ENCODE measurements around the gene PLSCR1. TPM values are rescaled to one million over a fixed set of nuclear protein-coding genes. Genes with fewer than 3 reads are reported as not detected.

Gene PLSCR1
- total RNA-seq, 3 donors from 2014 or later (not counting 1 experiment from before 2014, with no cell fraction given) = 24.2 to 38.2 (median 35.2) TPM

DNA sequence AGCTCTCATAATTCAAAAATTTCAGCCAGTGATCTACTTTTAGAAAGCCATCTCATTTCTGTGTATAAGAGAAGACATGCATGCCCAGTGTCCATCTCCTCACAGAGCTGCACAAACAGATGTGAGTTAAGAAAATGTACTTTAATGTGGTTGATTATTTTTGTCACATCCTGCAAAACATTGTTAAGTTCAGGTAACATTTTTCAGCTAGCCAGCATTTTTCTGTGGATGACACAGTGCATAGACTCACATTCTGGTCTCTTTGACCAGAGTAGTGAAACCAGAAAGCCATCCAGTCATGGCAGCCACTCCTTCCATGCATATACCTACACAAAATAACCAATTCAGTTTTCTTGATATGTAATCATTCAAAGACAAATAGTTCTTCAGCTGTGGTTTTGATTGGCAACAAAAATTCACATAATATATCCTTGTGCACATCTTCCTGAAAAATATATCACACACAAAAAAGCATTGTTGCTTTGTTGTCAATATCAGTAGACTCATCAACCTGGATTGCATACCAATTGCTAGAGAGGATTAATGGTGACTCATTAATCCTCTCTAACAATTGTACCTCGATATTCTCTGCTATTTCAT lies 2.1 kb upstream of the PLSCR1 start:
- TF ChIP-seq, protein P1, sequence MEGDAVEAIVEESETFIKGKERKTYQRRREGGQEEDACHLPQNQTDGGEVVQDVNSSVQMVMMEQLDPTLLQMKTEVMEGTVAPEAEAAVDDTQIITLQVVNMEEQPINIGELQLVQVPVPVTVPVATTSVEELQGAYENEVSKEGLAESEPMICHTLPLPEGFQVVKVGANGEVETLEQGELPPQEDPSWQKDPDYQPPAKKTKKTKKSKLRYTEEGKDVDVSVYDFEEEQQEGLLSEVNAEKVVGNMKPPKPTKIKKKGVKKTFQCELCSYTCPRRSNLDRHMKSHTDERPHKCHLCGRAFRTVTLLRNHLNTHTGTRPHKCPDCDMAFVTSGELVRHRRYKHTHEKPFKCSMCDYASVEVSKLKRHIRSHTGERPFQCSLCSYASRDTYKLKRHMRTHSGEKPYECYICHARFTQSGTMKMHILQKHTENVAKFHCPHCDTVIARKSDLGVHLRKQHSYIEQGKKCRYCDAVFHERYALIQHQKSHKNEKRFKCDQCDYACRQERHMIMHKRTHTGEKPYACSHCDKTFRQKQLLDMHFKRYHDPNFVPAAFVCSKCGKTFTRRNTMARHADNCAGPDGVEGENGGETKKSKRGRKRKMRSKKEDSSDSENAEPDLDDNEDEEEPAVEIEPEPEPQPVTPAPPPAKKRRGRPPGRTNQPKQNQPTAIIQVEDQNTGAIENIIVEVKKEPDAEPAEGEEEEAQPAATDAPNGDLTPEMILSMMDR (IDR thresholded peaks at IDR 0.05) = no peak
- Mint-ChIP-seq H3K9me3 (no peaks in the 10 kb centered on the region), H3K27ac (peak overlapping the region; percentile 76 to 97), H3K4me3 (peak overlapping the region; percentile 95), H3K4me1 (peaks cover 62 to 71% of the 10 kb centered on the region in 2 donors), H3K36me3 (no peaks in the 10 kb centered on the region), H3K27me3 (ENCODE audit: low read depth in 2 of 2) (no peaks in the 10 kb centered on the region)
- H3K36me3 ChIP-seq (ENCODE audit: control insufficient read depth, insufficient read depth, low read length) = no peaks in the 10 kb centered on the region
- no peaks in the 10 kb centered on the region for H3K27me3 ChIP-seq (ENCODE audit: control insufficient read depth, insufficient read depth, low read length)
- DNase-seq = no peak
- no peaks in the 10 kb centered on the region for H3K9me3 ChIP-seq (ENCODE audit: control insufficient read depth, insufficient read depth, low read length)
- no CpG with 5 or more reads among the region's 1 CpG for WGBS (ENCODE audit: insufficient coverage)
- no peak for ATAC-seq
- H3K4me3 ChIP-seq (ENCODE audit: low read length) = no peak overlapping the region
- intact Hi-C loops (cut with micrococcal nuclease) = no loop called here
- peaks cover 16% of the 10 kb centered on the region for H3K4me1 ChIP-seq (ENCODE audit: control insufficient read depth, insufficient read depth, low read length)
- H3K27ac ChIP-seq (ENCODE audit: low read length) = no peak overlapping the region

DNA sequence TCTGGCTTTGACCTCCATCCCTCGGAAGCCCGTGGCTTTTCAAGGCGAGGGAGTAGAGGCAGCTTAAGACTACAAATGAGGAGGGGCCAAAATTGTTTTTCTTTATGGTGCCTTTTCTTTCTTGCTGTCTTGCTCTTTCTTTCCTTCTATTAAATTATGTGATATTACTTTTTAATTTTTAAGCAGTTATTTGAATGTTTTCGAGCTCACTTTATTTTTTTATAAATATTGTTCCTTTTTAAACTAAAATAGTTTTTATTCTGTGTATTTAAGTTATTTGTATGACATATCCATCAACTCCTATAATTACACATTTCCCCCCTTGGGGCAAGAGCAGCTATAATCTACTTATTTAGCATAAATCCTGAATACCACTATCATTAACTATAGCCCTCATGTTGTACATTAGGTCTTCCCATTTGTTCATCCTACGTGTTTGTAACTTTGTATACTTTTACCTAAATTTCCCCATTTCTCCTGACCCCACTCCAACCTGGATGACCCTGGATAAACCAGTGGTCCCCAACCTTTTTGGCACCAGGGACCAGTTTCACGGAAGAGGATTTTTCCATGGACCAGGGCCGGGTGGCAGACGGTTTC lies 622 bp upstream of the PLSCR1 start:
- Mint-ChIP-seq H3K27ac (peak overlapping the region; percentile 76 to 97), H3K36me3 (no peaks in the 10 kb centered on the region), H3K4me1 (peaks cover 65 to 73% of the 10 kb centered on the region in 2 donors), H3K27me3 (ENCODE audit: low read depth in 2 of 2) (no peaks in the 10 kb centered on the region), H3K4me3 (peak overlapping the region; percentile 95), H3K9me3 (no peaks in the 10 kb centered on the region)
- no peaks in the 10 kb centered on the region for H3K27me3 ChIP-seq (ENCODE audit: control insufficient read depth, insufficient read depth, low read length)
- no peaks in the 10 kb centered on the region for H3K36me3 ChIP-seq (ENCODE audit: control insufficient read depth, insufficient read depth, low read length)
- WGBS (ENCODE audit: insufficient coverage) = 93% methylated on average over 2 of the region's 8 CpGs
- peaks cover 16% of the 10 kb centered on the region for H3K4me1 ChIP-seq (ENCODE audit: control insufficient read depth, insufficient read depth, low read length)
- intact Hi-C loops (cut with micrococcal nuclease) = no loop called here
- peak overlapping the region; percentile 79 for H3K4me3 ChIP-seq (ENCODE audit: low read length)
- peak overlapping the region; percentile 73 for H3K27ac ChIP-seq (ENCODE audit: low read length)
- no peaks in the 10 kb centered on the region for H3K9me3 ChIP-seq (ENCODE audit: control insufficient read depth, insufficient read depth, low read length)
- no peak for DNase-seq
- TF ChIP-seq, protein P1 (IDR thresholded peaks at IDR 0.05) = no peak
- ATAC-seq = no peak

DNA sequence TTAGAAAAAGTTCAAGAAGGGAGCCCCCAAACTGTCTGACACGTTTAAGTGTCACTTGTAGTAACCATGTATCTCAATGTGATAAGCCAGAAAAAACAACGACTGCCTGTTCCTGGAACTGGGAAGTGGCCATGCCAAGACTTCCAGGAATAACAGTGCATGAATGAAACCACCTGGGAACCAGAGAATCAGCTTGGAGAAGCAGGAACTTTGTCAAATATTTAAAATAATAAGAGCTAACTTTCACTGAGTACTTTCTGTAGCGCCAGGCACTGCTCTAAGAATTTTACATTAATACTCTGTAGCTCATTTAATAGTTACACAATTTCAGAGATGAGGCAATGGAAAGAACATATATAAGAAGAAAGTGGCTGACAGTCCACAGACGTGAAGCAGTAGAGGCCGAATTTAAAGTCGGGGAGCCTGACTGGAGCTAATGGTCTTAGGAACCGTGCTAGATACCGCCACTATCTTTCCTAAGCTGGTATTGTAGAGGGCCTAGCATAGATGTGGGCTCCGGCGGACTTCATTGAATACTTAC lies 876 bp downstream of the PLSCR1 start:
- peak overlapping the region; percentile 73 for H3K27ac ChIP-seq (ENCODE audit: low read length)
- DNase-seq = peak in 1 of 2 donors; percentile 22

More for the DNA sequence above, 876 bp downstream of the PLSCR1 start:
- H3K27me3 ChIP-seq (ENCODE audit: control insufficient read depth, insufficient read depth, low read length) = no peaks in the 10 kb centered on the region
- Mint-ChIP-seq H3K4me1 (peaks cover 71 to 75% of the 10 kb centered on the region in 2 donors), H3K27me3 (ENCODE audit: low read depth in 2 of 2) (no peaks in the 10 kb centered on the region), H3K4me3 (peak overlapping the region; percentile 95), H3K9me3 (no peaks in the 10 kb centered on the region), H3K27ac (peak overlapping the region; percentile 76 to 97), H3K36me3 (no peaks in the 10 kb centered on the region)
- peak; percentile 22 to 30 (median 25) for ATAC-seq
- 1% methylated on average over 7 of the region's 10 CpGs for WGBS (ENCODE audit: insufficient coverage)
- TF ChIP-seq, protein P1 (IDR thresholded peaks at IDR 0.05) = no peak
- no peaks in the 10 kb centered on the region for H3K9me3 ChIP-seq (ENCODE audit: control insufficient read depth, insufficient read depth, low read length)
- H3K4me1 ChIP-seq (ENCODE audit: control insufficient read depth, insufficient read depth, low read length) = peaks cover 16% of the 10 kb centered on the region
- intact Hi-C loops (cut with micrococcal nuclease) = no loop called here
- no peaks in the 10 kb centered on the region for H3K36me3 ChIP-seq (ENCODE audit: control insufficient read depth, insufficient read depth, low read length)
- peak overlapping the region; percentile 79 for H3K4me3 ChIP-seq (ENCODE audit: low read length)

Measured in natural killer cell (primary cell).